Activated T-cell treated with anti-CD3 and anti-CD28 coated beads, Interleukin-2, amount 50 U/mL, for 4 hours (primary cell): Measurements from ENCODE around the gene GPS1. TPM values are rescaled to one million over a fixed set of nuclear protein-coding genes. Genes with fewer than 3 reads are reported as not detected.
"Not testable (repeated sequence)": the region's sequence is repeated elsewhere in the genome, so short reads cannot be mapped to it uniquely, and the experiment has no call there.

Experiments
- ATAC-seq, 2 donors: fragments of 200-7000 bp; cut with Tn5 transposase; one replicate each; pipeline ENCODE4 v1.10.0; 2021
- DNase-seq: peaks from one replicate; pipeline ENCODE4 v3.0.0-alpha.2; 2020
- H3K27me3 Mint-ChIP-seq: one replicate; pipeline ENCODE4 v1.8.0; 2021; ENCODE audit warnings: low read depth, mixed read lengths
- H3K36me3 Mint-ChIP-seq: one replicate; pipeline ENCODE4 v1.8.0; 2022; ENCODE audit warnings: mixed read lengths; ENCODE audit not compliant: insufficient read depth
- H3K4me1 Mint-ChIP-seq: one replicate; pipeline ENCODE4 v1.8.0; 2021; ENCODE audit warnings: low read depth, mixed read lengths
- H3K4me3 Mint-ChIP-seq: one replicate; pipeline ENCODE4 v1.8.0; 2021; ENCODE audit warnings: mild to moderate bottlenecking, moderate library complexity, mixed read lengths
- H3K9me3 Mint-ChIP-seq: one replicate; pipeline ENCODE4 v1.8.0; 2021; ENCODE audit warnings: mixed read lengths
- total RNA-seq, 3 donors: library from RNA; stranded (reverse); gene quantifications; one replicate each; pipeline ENCODE4 v1.2.1, GENCODE V29; 2021

Gene GPS1
- total RNA-seq, 3 donors from 2014 or later = 172 to 183 (median 177) TPM

GRCh38 chr17:82029990-82030469 lies 21.7 kb upstream of the GPS1 start:
- no peak overlapping the region for H3K4me3 Mint-ChIP-seq
- no peaks in the 10 kb centered on the region for H3K9me3 Mint-ChIP-seq
- no peak for DNase-seq
- H3K36me3 Mint-ChIP-seq = peaks cover 2% of the 10 kb centered on the region
- no peaks in the 10 kb centered on the region for H3K27me3 Mint-ChIP-seq
- no peak for ATAC-seq
- peaks cover 14% of the 10 kb centered on the region for H3K4me1 Mint-ChIP-seq

- H3K27me3 Mint-ChIP-seq = no peaks in the 10 kb centered on the region
- no peaks in the 10 kb centered on the region for H3K9me3 Mint-ChIP-seq
- H3K36me3 Mint-ChIP-seq = peaks cover 8% of the 10 kb centered on the region
- peaks cover 21% of the 10 kb centered on the region for H3K4me1 Mint-ChIP-seq
- peak; percentile 72 for DNase-seq
- ATAC-seq = peak; percentile 75 to 82
- peak overlapping the region; percentile 83 for H3K4me3 Mint-ChIP-seq
Measured at GRCh38 chr17:82030470-82031302, 21.0 kb upstream of the GPS1 start.

DNA sequence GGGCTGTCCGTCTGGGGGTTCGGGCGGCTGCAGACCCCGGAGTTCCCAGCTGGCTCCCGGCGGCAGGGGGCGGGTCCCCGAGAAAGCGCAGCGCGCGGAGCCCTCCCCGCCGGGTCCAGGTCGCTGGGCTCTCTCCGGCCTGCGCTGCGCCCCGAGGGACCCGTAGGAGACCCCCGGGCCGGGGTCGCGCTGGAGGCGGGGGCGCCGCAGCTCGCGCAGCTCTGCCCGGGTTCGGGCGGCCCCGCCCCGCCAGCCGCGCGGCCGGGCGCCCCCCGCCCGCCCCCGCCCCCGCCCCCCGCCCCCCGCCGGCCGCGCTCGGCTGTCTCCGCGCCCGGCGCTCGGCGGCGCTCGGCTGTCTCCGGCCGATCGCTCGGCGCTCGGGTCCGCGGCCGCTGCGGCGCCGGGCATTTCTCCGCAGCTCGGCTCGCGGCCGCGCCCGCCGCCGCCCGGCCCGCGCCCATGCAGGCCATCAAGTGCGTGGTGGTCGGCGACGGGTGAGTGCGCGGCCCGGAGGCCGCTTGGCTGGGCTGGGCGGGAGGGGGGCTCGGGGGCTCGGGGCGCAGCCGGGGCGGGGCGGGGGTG lies 20.3 kb upstream of the GPS1 start, which contains the start of gene RAC3:
RAC3 (plus strand) TSS at position 376 of the 582 bp plus-strand sequence; CDS start at position 460, 84 bp downstream.
- no peaks in the 10 kb centered on the region for H3K9me3 Mint-ChIP-seq
- H3K36me3 Mint-ChIP-seq = peaks cover 8% of the 10 kb centered on the region
- H3K4me1 Mint-ChIP-seq = peaks cover 25% of the 10 kb centered on the region
- DNase-seq (no peak), ATAC-seq (peak; percentile 45 to 63)
- H3K4me3 Mint-ChIP-seq = peak within 1 kb of the TSS; percentile 83
- no peaks in the 10 kb centered on the region for H3K27me3 Mint-ChIP-seq

DNA sequence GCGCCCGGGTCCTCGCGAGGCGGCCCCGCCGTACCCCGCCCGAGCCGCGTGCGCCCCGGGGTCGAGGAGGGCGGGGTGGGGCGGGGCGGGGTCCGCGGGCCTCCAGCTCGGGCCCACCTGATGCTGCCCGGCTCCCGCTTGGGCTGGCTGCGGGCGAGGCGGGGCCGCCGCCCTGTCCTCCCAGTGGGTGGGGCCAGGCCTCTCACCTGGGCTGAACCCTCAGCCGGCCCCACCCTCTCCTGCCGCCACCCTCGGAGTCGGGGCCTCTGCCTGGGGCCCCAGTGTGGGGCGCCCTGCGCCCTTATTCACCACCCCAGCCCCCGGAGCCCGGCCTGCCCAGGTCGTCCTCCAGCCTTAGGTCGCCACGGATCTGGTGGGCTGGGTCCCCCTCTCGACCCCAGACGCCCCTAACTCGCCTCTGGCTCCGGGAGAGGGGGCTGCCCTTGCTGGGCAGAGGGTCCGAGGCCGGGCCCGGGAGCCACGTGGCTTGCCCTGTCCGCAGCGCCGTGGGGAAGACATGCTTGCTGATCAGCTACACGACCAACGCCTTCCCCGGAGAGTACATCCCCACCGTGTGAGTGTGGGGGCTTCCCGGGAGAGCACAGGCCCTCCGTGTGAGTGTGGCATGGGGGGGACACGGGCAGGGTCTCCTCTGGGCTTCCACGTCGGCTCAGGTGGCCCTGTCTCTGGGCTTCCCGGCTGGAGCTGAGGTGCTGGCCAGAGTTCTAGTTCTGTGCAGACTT lies 19.6 kb upstream of the GPS1 start:
- DNase-seq = no peak
- Mint-ChIP-seq H3K4me3 (peak overlapping the region; percentile 21), H3K36me3 (peaks cover 8% of the 10 kb centered on the region), H3K9me3 (no peaks in the 10 kb centered on the region), H3K27me3 (no peaks in the 10 kb centered on the region), H3K4me1 (peaks cover 24% of the 10 kb centered on the region)
- peak; percentile 28 to 41 for ATAC-seq

DNA sequence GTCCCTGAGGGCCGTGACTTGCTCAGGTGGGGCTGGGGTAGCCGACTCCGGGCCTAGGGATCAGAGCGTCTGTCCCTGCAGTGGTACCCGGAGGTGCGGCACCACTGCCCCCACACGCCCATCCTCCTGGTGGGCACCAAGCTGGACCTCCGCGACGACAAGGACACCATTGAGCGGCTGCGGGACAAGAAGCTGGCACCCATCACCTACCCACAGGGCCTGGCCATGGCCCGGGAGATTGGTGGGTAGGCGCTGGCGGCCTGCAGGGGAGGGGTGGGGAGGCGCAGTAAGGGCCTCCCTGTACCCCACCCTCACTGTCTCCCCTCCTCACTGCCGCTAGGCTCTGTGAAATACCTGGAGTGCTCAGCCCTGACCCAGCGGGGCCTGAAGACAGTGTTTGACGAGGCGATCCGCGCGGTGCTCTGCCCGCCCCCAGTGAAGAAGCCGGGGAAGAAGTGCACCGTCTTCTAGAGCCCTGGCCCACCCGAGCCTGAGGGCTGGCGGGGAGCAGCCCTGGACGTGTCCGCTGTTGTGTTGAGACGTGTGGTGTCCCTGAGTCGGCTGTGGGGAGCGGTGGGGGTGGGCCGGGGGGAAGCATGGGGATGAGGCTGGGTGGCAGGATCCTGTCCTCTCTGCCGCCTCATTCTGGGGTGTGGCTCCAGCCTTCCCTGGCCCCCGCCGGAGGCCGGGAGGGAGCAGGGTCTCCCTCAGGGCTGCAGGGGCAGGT lies 18.2 kb upstream of the GPS1 start:
- Mint-ChIP-seq H3K27me3 (no peaks in the 10 kb centered on the region), H3K4me3 (no peak overlapping the region), H3K9me3 (no peaks in the 10 kb centered on the region), H3K36me3 (peaks cover 8% of the 10 kb centered on the region), H3K4me1 (peaks cover 29% of the 10 kb centered on the region)
- no peak for ATAC-seq
- no peak for DNase-seq

GRCh38 chr17:82034371-82035011 lies 17.2 kb upstream of the GPS1 start:
- Mint-ChIP-seq H3K4me1 (peaks cover 29% of the 10 kb centered on the region), H3K9me3 (no peaks in the 10 kb centered on the region), H3K36me3 (peaks cover 8% of the 10 kb centered on the region), H3K27me3 (no peaks in the 10 kb centered on the region), H3K4me3 (no peak overlapping the region)
- DNase-seq (no peak), ATAC-seq (no peak)

GRCh38 chr17:82035488-82035887 lies 16.2 kb upstream of the GPS1 start:
- ATAC-seq (no peak), DNase-seq (no peak)
- Mint-ChIP-seq H3K36me3 (peaks cover 8% of the 10 kb centered on the region), H3K4me3 (peak overlapping the region; percentile 46), H3K27me3 (no peaks in the 10 kb centered on the region), H3K9me3 (no peaks in the 10 kb centered on the region), H3K4me1 (peaks cover 24% of the 10 kb centered on the region)

- ATAC-seq (no peak), DNase-seq (no peak)
- Mint-ChIP-seq H3K27me3 (no peaks in the 10 kb centered on the region), H3K9me3 (no peaks in the 10 kb centered on the region), H3K4me3 (peak overlapping the region; percentile 81), H3K36me3 (peaks cover 8% of the 10 kb centered on the region), H3K4me1 (peaks cover 23% of the 10 kb centered on the region)
Measured at GRCh38 chr17:82035956-82036633, 15.6 kb upstream of the GPS1 start.

DNA sequence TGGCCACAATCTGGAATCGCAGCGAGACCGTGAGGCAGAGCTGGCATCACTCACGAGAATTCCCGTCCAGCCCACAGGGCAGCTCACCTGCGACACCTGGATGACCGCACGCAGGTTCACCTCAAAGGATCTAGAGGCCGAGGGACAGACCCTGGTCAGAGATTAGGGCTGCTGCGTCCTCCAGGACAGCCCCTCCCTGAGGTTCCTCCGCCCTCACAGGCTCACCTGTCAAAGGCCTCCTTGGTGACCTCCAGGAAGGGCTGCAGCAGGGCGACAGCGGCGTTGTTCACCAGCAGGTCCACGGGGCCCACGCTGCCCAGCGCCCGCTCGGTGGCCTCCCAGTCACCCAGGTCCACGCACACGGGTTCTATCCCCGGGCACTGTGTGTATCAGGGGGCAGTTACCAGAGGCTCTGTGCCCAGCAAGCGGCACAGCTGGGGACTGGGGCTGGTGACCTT lies 15.0 kb upstream of the GPS1 start:
- H3K4me1 Mint-ChIP-seq = peaks cover 23% of the 10 kb centered on the region
- H3K4me3 Mint-ChIP-seq = peak overlapping the region; percentile 81
- H3K36me3 Mint-ChIP-seq = peaks cover 8% of the 10 kb centered on the region
- H3K27me3 Mint-ChIP-seq = no peaks in the 10 kb centered on the region
- peak in 1 of 2 donors; percentile 0 for ATAC-seq
- H3K9me3 Mint-ChIP-seq = no peaks in the 10 kb centered on the region
- DNase-seq = no peak

- Mint-ChIP-seq H3K27me3 (no peaks in the 10 kb centered on the region), H3K9me3 (no peaks in the 10 kb centered on the region), H3K4me3 (peak within 1 kb of the TSS; percentile 81), H3K4me1 (peaks cover 23% of the 10 kb centered on the region), H3K36me3 (peaks cover 8% of the 10 kb centered on the region)
- DNase-seq (peak; percentile 89), ATAC-seq (peak; percentile 96 to 97)
Measured at GRCh38 chr17:82037092-82037888, 14.4 kb upstream of the GPS1 start, which contains the start of gene DCXR. Gene DCXR (minus strand): TSS chr17:82037697. CDS start chr17:82037682, 15 bp downstream.

- no peak for DNase-seq
Measured at GRCh38 chr17:82037889-82038195, 13.9 kb upstream of the GPS1 start.

GRCh38 chr17:82038796-82039409 lies 12.8 kb upstream of the GPS1 start:
- peaks cover 22% of the 10 kb centered on the region for H3K4me1 Mint-ChIP-seq
- H3K9me3 Mint-ChIP-seq, ATAC-seq, H3K36me3 Mint-ChIP-seq, DNase-seq, H3K27me3 Mint-ChIP-seq, H3K4me3 Mint-ChIP-seq: not testable (repeated sequence)

More at GRCh38 chr17:82037889-82038195, 13.9 kb upstream of the GPS1 start:
- no peaks in the 10 kb centered on the region for H3K9me3 Mint-ChIP-seq
- peaks cover 22% of the 10 kb centered on the region for H3K4me1 Mint-ChIP-seq
- H3K36me3 Mint-ChIP-seq = peaks cover 8% of the 10 kb centered on the region
- H3K27me3 Mint-ChIP-seq = no peaks in the 10 kb centered on the region
- H3K4me3 Mint-ChIP-seq = peak overlapping the region; percentile 81
- ATAC-seq = no peak
